WTC11 (cell line): Measurements from ENCODE around the gene TMEM63C. TPM values are rescaled to one million over a fixed set of nuclear protein-coding genes. Genes with fewer than 3 reads are reported as not detected.

ENCODE experiments used
- ATAC-seq: fragments of 200-7000 bp; cut with Tn5 transposase; 2 replicates; pipeline ENCODE4 v1.10.0; 2021; ENCODE audit warnings: mild to moderate bottlenecking, moderate library complexity
- CTCF ChIA-PET: fragments of 300-600 bp; sonication (Branson Sonifier 250); formaldehyde crosslinking; loops from one replicate; lab custom pipeline; 2021; ENCODE audit warnings: antibody characterized with exemption; lab: Charles Lee
- POLR2A ChIA-PET: fragments of 350-600 bp; sonication (Branson Sonifier 250); formaldehyde crosslinking; loops from one replicate; lab custom pipeline; 2021; ENCODE audit warnings: antibody characterized with exemption; lab: Charles Lee
- DNase-seq: peaks from one replicate; pipeline ENCODE4 v3.0.0; 2021; ENCODE audit warnings: low spot score
- H3K27ac Mint-ChIP-seq: 2 replicates; pipeline ENCODE4 v1.8.0; 2021; ENCODE audit warnings: mixed read lengths
- H3K27me3 Mint-ChIP-seq: 2 replicates; pipeline ENCODE4 v1.8.0; 2021; ENCODE audit warnings: low read depth, mild to moderate bottlenecking, moderate library complexity, mixed read lengths
- H3K36me3 Mint-ChIP-seq: 2 replicates; pipeline ENCODE4 v1.8.0; 2021; ENCODE audit warnings: mixed read lengths
- H3K4me1 Mint-ChIP-seq: 2 replicates; pipeline ENCODE4 v1.8.0; 2022; ENCODE audit warnings: mixed read lengths
- H3K4me3 Mint-ChIP-seq: 2 replicates; pipeline ENCODE4 v1.8.0; 2021; ENCODE audit warnings: mild to moderate bottlenecking, moderate library complexity, mixed read lengths
- H3K9me3 Mint-ChIP-seq: 2 replicates; pipeline ENCODE4 v1.8.0; 2021; ENCODE audit warnings: mixed read lengths
- FOXP1 ChIP-seq: sonication (generic); formaldehyde crosslinking; IDR thresholded peaks from 2 replicates; pipeline ENCODE4 v1.8.0; 2022; ENCODE audit warnings: missing genetic modification reagents, mild to moderate bottlenecking, moderate library complexity, borderline replicate concordance
- GTF2I ChIP-seq: fragments of 250-450 bp; sonication (Bioruptor Pico); conservative IDR thresholded peaks from 2 replicates; pipeline ENCODE4 v1.4.0; 2021; ENCODE audit warnings: mild to moderate bottlenecking
- KAT7 ChIP-seq: sonication (generic); formaldehyde crosslinking; IDR thresholded peaks from 2 replicates; pipeline ENCODE4 v1.8.1; 2023; ENCODE audit warnings: missing genetic modification reagents, mild to moderate bottlenecking, borderline replicate concordance
- NR1H2 ChIP-seq: sonication (generic); formaldehyde crosslinking; IDR thresholded peaks from 2 replicates; pipeline ENCODE4 v1.9.0; 2021; ENCODE audit warnings: mild to moderate bottlenecking, moderate library complexity, missing genetic modification reagents
- NR3C1 ChIP-seq: sonication (generic); formaldehyde crosslinking; conservative IDR thresholded peaks from 2 replicates; pipeline ENCODE4 v1.8.1; 2023; ENCODE audit warnings: low read depth, mild to moderate bottlenecking, missing genetic modification reagents
- PRRX2 ChIP-seq: fragments of 250-450 bp; sonication (Bioruptor Pico); IDR thresholded peaks from 2 replicates; pipeline ENCODE4 v1.8.0; 2021; ENCODE audit warnings: mild to moderate bottlenecking
- RELA ChIP-seq: sonication (generic); formaldehyde crosslinking; IDR thresholded peaks from 2 replicates; pipeline ENCODE4 v1.8.1; 2022; ENCODE audit warnings: missing genetic modification reagents, mild to moderate bottlenecking, borderline replicate concordance
- SOX15 ChIP-seq: fragments of 250-450 bp; sonication (Bioruptor Pico); IDR thresholded peaks from 2 replicates; pipeline ENCODE4 v1.9.0; 2021; ENCODE audit warnings: mild to moderate bottlenecking
- ZNF263 ChIP-seq: sonication (generic); formaldehyde crosslinking; IDR thresholded peaks from 2 replicates; pipeline ENCODE4 v1.8.1; 2022; ENCODE audit warnings: low read depth, mild to moderate bottlenecking, moderate library complexity, missing genetic modification reagents
- ZNF423 ChIP-seq: fragments of 250-450 bp; sonication (Bioruptor Pico); IDR thresholded peaks from 2 replicates; pipeline ENCODE4 v2.1.2; 2022; ENCODE audit warnings: mild to moderate bottlenecking, moderate library complexity
- total RNA-seq: library from RNA; stranded (reverse); gene quantifications from 3 replicates; pipeline ENCODE4 v1.2.3, GENCODE V29; 2021
- TF ChIP-seq, protein P1 (sequence below): fragments of 200-600 bp; IDR thresholded peaks from 2 replicates; pipeline ENCODE4 v1.8.0; 2022; ENCODE audit warnings: antibody characterized with exemption
- TF ChIP-seq, protein P2 (sequence below): sonication (generic); formaldehyde crosslinking; IDR thresholded peaks from 2 replicates; pipeline ENCODE4 v1.8.1; 2022; ENCODE audit warnings: mild to moderate bottlenecking, moderate library complexity, missing genetic modification reagents
- TF ChIP-seq, protein P3 (sequence below): sonication (generic); formaldehyde crosslinking; IDR thresholded peaks from 2 replicates; pipeline ENCODE4 v1.8.1; 2022; ENCODE audit warnings: missing genetic modification reagents, borderline replicate concordance
- TF ChIP-seq, protein P4 (sequence below): sonication (generic); formaldehyde crosslinking; IDR thresholded peaks from 2 replicates; pipeline ENCODE4 v1.8.1; 2023; ENCODE audit warnings: mild to moderate bottlenecking, missing genetic modification reagents
- TF ChIP-seq, protein P5 (sequence below): sonication (generic); formaldehyde crosslinking; IDR thresholded peaks from 2 replicates; pipeline ENCODE4 v1.8.1; 2023; ENCODE audit warnings: mild to moderate bottlenecking, missing genetic modification reagents, borderline replicate concordance
- TF ChIP-seq, protein P6 (sequence below): sonication (generic); formaldehyde crosslinking; IDR thresholded peaks from 2 replicates; pipeline ENCODE4 v1.8.0; 2022; ENCODE audit warnings: mild to moderate bottlenecking, missing genetic modification reagents
- TF ChIP-seq, protein P7 (sequence below): sonication (generic); formaldehyde crosslinking; IDR thresholded peaks from 2 replicates; pipeline ENCODE4 v1.8.1; 2023; ENCODE audit warnings: mild to moderate bottlenecking, missing genetic modification reagents, moderate library complexity

TMEM63C gene
- total RNA-seq, 1 experiment from 2014 or later: 8.8 TPM

DNA sequence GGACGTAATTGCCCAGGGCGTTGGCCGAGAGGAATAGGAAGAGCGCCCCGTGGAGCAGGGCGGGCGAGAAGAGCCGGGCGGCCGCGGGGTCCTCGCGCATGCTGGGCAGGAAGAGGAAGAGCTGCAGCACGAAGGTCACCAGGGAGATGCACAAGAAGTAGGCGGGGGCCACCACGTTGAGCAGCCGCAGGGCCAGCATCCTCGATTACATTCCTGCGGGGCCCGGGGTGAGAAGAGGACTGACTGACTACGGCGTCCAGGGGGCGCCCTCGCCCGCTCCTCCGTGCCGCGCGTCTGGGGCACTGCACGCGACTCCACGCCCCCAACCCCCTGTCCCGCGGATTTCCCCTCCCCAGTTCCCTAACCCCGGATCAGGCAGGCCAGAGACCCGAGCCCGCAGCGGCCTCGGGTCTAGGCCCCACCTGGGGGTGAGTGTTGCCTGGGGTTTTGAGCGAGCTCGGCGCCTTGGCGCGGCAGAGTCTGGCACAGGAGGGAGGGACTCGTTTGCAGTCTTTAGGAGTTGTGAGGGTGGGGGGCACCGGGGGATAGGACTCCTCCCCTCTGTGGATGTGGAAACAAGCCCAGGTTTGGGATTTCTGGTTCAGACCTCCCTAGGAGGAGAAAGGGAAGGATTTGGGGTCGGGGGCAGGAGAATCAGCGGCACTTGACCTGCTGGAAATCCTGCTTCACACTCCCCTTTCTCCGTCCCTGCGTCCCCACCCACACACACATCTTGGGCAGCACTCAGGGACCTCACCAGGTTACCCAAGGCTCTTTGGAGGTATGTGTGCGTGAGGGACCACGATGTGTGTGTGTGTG, 41.8 kb upstream of the TMEM63C start (continued):
- TF ChIP-seq, protein P1, sequence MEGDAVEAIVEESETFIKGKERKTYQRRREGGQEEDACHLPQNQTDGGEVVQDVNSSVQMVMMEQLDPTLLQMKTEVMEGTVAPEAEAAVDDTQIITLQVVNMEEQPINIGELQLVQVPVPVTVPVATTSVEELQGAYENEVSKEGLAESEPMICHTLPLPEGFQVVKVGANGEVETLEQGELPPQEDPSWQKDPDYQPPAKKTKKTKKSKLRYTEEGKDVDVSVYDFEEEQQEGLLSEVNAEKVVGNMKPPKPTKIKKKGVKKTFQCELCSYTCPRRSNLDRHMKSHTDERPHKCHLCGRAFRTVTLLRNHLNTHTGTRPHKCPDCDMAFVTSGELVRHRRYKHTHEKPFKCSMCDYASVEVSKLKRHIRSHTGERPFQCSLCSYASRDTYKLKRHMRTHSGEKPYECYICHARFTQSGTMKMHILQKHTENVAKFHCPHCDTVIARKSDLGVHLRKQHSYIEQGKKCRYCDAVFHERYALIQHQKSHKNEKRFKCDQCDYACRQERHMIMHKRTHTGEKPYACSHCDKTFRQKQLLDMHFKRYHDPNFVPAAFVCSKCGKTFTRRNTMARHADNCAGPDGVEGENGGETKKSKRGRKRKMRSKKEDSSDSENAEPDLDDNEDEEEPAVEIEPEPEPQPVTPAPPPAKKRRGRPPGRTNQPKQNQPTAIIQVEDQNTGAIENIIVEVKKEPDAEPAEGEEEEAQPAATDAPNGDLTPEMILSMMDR: peak; percentile 75
- TF ChIP-seq FOXP1 (CRISPR knock-in tag): peak; percentile 32; the same call in 1 of the 2 replicates
- TF ChIP-seq, all 79 proteins: peak for 10

DNA sequence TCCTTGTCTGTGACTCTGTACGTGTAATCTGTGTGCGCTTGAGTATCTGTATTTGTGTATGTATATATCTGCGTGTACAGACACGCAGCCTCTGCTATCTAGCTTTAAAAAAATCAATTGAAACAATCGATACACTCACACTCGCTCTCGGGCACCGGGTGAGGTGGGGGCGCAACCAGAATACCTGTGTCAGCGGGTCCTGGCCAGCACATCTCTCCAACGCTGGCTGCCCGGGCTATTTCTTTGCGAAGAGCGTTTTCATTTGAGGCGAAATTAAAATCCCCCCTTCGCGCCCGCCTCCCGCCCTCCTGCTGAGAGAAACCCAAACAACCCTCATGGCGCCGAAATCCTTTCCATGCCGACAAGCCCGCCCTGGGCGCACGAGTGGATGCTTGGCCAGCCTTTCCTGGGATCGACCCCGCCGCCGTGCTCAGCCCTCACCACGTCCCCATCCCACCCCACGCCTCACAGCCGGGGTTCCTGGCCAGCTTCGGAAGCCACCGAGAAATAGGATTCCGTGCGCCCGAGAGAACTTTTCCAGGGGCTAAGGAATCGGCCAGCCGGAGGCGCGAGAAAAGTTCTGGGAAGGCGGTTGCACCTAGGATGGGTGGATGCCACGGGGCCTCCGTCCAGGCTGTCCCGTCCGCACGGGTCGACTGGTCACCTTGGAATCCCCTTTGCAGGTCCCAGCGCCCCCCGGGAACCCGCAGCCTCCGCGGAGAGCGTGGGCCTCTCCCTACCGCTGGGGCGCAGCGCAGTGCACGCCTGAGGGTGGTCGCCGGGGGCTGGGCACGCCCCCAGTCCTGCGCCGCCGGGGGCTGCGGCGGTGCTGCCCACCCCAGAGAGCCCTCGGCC, 41.0 kb upstream of the TMEM63C start:
- POLR2A ChIA-PET: interaction anchor here (1.1 kb wide), 1 partner anchor 111 kb away, joined by 5 read pairs; no protein-coding TSS in a partner anchor
- Mint-ChIP-seq H3K27ac (no peak overlapping the region; the same call in 1 of the 2 replicates), H3K4me3 (peak overlapping the region; percentile 92), H3K27me3 (peaks cover 4% of the 10 kb centered on the region; the same call in 1 of the 2 replicates), H3K9me3 (no peaks in the 10 kb centered on the region), H3K4me1 (peaks cover 51% of the 10 kb centered on the region), H3K36me3 (peaks cover 25% of the 10 kb centered on the region)
- ATAC-seq (no peak), DNase-seq (no peak)
- CTCF ChIA-PET: interaction anchor here (0.6 to 8.3 kb wide), 23 partner anchors 9 to 237 kb away, joined by 3 to 147 read pairs (median 5); partner anchors contain the start of genes GSTZ1, SAMD15, TMED8 and TMEM63C
- TF ChIP-seq, protein P2, sequence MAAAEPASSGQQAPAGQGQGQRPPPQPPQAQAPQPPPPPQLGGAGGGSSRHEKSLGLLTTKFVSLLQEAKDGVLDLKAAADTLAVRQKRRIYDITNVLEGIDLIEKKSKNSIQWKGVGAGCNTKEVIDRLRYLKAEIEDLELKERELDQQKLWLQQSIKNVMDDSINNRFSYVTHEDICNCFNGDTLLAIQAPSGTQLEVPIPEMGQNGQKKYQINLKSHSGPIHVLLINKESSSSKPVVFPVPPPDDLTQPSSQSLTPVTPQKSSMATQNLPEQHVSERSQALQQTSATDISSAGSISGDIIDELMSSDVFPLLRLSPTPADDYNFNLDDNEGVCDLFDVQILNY (CRISPR knock-in tag): peak; percentile 15; the same call in 1 of the 2 replicates
- TF ChIP-seq NR1H2 (CRISPR knock-in tag) (no peak), RELA (CRISPR knock-in tag) (0 out of 2 replicates have a peak, but pooled peaks have one; percentile 11), NR3C1 (CRISPR knock-in tag) (no peak), GTF2I (CRISPR knock-in tag) (no peak), ZNF423 (no peak), ZNF263 (CRISPR knock-in tag) (no peak), SOX15 (CRISPR knock-in tag) (no peak), PRRX2 (CRISPR knock-in tag) (no peak), KAT7 (no peak)
- TF ChIP-seq, protein P3, sequence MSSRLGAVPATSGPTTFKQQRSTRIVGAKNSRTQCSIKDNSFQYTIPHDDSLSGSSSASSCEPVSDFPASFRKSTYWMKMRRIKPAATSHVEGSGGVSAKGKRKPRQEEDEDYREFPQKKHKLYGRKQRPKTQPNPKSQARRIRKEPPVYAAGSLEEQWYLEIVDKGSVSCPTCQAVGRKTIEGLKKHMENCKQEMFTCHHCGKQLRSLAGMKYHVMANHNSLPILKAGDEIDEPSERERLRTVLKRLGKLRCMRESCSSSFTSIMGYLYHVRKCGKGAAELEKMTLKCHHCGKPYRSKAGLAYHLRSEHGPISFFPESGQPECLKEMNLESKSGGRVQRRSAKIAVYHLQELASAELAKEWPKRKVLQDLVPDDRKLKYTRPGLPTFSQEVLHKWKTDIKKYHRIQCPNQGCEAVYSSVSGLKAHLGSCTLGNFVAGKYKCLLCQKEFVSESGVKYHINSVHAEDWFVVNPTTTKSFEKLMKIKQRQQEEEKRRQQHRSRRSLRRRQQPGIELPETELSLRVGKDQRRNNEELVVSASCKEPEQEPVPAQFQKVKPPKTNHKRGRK (CRISPR knock-in tag): no peak
- TF ChIP-seq, protein P4, sequence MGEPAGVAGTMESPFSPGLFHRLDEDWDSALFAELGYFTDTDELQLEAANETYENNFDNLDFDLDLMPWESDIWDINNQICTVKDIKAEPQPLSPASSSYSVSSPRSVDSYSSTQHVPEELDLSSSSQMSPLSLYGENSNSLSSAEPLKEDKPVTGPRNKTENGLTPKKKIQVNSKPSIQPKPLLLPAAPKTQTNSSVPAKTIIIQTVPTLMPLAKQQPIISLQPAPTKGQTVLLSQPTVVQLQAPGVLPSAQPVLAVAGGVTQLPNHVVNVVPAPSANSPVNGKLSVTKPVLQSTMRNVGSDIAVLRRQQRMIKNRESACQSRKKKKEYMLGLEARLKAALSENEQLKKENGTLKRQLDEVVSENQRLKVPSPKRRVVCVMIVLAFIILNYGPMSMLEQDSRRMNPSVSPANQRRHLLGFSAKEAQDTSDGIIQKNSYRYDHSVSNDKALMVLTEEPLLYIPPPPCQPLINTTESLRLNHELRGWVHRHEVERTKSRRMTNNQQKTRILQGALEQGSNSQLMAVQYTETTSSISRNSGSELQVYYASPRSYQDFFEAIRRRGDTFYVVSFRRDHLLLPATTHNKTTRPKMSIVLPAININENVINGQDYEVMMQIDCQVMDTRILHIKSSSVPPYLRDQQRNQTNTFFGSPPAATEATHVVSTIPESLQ (CRISPR knock-in tag): no peak
- TF ChIP-seq, protein P5, sequence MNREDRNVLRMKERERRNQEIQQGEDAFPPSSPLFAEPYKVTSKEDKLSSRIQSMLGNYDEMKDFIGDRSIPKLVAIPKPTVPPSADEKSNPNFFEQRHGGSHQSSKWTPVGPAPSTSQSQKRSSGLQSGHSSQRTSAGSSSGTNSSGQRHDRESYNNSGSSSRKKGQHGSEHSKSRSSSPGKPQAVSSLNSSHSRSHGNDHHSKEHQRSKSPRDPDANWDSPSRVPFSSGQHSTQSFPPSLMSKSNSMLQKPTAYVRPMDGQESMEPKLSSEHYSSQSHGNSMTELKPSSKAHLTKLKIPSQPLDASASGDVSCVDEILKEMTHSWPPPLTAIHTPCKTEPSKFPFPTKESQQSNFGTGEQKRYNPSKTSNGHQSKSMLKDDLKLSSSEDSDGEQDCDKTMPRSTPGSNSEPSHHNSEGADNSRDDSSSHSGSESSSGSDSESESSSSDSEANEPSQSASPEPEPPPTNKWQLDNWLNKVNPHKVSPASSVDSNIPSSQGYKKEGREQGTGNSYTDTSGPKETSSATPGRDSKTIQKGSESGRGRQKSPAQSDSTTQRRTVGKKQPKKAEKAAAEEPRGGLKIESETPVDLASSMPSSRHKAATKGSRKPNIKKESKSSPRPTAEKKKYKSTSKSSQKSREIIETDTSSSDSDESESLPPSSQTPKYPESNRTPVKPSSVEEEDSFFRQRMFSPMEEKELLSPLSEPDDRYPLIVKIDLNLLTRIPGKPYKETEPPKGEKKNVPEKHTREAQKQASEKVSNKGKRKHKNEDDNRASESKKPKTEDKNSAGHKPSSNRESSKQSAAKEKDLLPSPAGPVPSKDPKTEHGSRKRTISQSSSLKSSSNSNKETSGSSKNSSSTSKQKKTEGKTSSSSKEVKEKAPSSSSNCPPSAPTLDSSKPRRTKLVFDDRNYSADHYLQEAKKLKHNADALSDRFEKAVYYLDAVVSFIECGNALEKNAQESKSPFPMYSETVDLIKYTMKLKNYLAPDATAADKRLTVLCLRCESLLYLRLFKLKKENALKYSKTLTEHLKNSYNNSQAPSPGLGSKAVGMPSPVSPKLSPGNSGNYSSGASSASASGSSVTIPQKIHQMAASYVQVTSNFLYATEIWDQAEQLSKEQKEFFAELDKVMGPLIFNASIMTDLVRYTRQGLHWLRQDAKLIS (CRISPR knock-in tag): no peak
- TF ChIP-seq, protein P6, sequence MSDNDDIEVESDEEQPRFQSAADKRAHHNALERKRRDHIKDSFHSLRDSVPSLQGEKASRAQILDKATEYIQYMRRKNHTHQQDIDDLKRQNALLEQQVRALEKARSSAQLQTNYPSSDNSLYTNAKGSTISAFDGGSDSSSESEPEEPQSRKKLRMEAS (CRISPR knock-in tag): 0 out of 2 replicates have a peak, but pooled peaks have one; percentile 6
- TF ChIP-seq, protein P7, sequence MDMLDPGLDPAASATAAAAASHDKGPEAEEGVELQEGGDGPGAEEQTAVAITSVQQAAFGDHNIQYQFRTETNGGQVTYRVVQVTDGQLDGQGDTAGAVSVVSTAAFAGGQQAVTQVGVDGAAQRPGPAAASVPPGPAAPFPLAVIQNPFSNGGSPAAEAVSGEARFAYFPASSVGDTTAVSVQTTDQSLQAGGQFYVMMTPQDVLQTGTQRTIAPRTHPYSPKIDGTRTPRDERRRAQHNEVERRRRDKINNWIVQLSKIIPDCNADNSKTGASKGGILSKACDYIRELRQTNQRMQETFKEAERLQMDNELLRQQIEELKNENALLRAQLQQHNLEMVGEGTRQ (CRISPR knock-in tag): no peak
